Measurements from ENCODE around the gene SNX8. TPM values are rescaled to one million over a fixed set of nuclear protein-coding genes. Genes with fewer than 3 reads are reported as not detected.

The SNX8 gene
- total RNA-seq, 4 donors from 2014 or later, result 6.4 to 28.1 (median 24.8) TPM

- in situ Hi-C loops (cut with MboI; ENCODE audit: low sequenced_read_pairs in 4 of 4), result loop anchor here in 2 of 4 donors (25.0 kb wide), 2 partner anchors 558 to 633 kb away; partner anchors contain the start of gene ELFN1 (in 1 of the 2)
- no peak for ATAC-seq
- DNase-seq, result no peak
- intact Hi-C loops (cut with DNase I; ENCODE audit: low total_unique reads), result no loop called here
- Histone ChIP-seq H3K4me1 (peaks cover 14 to 20% of the 10 kb centered on the region in 2 donors), H3K27me3 (no peaks in the 10 kb centered on the region), H3K36me3 (peaks cover 0 to 49% of the 10 kb centered on the region in 2 donors), H3K9me3 (no peaks in the 10 kb centered on the region), H3K27ac (no peak overlapping the region), H3K4me3 (no peak overlapping the region)
- TF ChIP-seq POLR2A (IDR thresholded peaks at IDR 0.05), result no peak
These were observed 93.7 kb downstream of the SNX8 start for GRCh38 chr7:2220506-2220905.

- H3K4me3 ChIP-seq, result no peak overlapping the region
- intact Hi-C loops (cut with DNase I; ENCODE audit: low total_unique reads), result no loop called here
These were observed 94.2 kb downstream of the SNX8 start for GRCh38 chr7:2220030-2220429.

GRCh38 chr7:2219606-2220005, 94.6 kb downstream of the SNX8 start:
- Histone ChIP-seq H3K27me3 (no peaks in the 10 kb centered on the region), H3K9me3 (no peaks in the 10 kb centered on the region), H3K36me3 (peaks cover 0 to 54% of the 10 kb centered on the region in 2 donors), H3K27ac (no peak overlapping the region), H3K4me1 (peaks cover 12% of the 10 kb centered on the region in 2 donors), H3K4me3 (no peak overlapping the region)
- TF ChIP-seq POLR2A (IDR thresholded peaks at IDR 0.05), result no peak
- no peak for TF ChIP-seq CTCF (IDR thresholded peaks at IDR 0.05 in 4 of 5, conservative IDR thresholded peaks at IDR 0.05 in 1 of 5)
- intact Hi-C loops (cut with DNase I; ENCODE audit: low total_unique reads) (no loop called here), in situ Hi-C loops (cut with MboI; ENCODE audit: low sequenced_read_pairs in 4 of 4) (loop anchor here in 2 of 4 donors (25.0 kb wide), 2 partner anchors 557 to 632 kb away; partner anchors contain the start of gene ELFN1 (in 1 of the 2))
- ATAC-seq (no peak), DNase-seq (no peak)

More at GRCh38 chr7:2220030-2220429, 94.2 kb downstream of the SNX8 start:
- TF ChIP-seq CTCF (IDR thresholded peaks at IDR 0.05 in 4 of 5, conservative IDR thresholded peaks at IDR 0.05 in 1 of 5) (no peak), POLR2A (IDR thresholded peaks at IDR 0.05) (no peak)
- H3K9me3 ChIP-seq, result no peaks in the 10 kb centered on the region
- H3K27ac ChIP-seq, result no peak overlapping the region
- peaks cover 0 to 52% of the 10 kb centered on the region in 2 donors for H3K36me3 ChIP-seq
- ATAC-seq (no peak), DNase-seq (no peak)
- peaks cover 14 to 15% of the 10 kb centered on the region in 2 donors for H3K4me1 ChIP-seq
- no peaks in the 10 kb centered on the region for H3K27me3 ChIP-seq
- in situ Hi-C loops (cut with MboI; ENCODE audit: low sequenced_read_pairs in 4 of 4), result loop anchor here in 2 of 4 donors (25.0 kb wide), 2 partner anchors 558 to 633 kb away; partner anchors contain the start of gene ELFN1 (in 1 of the 2)

GRCh38 chr7:2219136-2219535, 95.1 kb downstream of the SNX8 start:
- peaks cover 0 to 59% of the 10 kb centered on the region in 2 donors for H3K36me3 ChIP-seq
- no peaks in the 10 kb centered on the region for H3K9me3 ChIP-seq
- H3K4me3 ChIP-seq, result no peak overlapping the region
- H3K27ac ChIP-seq, result no peak overlapping the region
- TF ChIP-seq POLR2A (IDR thresholded peaks at IDR 0.05) (no peak), CTCF (IDR thresholded peaks at IDR 0.05 in 4 of 5, conservative IDR thresholded peaks at IDR 0.05 in 1 of 5) (no peak)
- in situ Hi-C loops (cut with MboI; ENCODE audit: low sequenced_read_pairs in 4 of 4) (loop anchor here in 2 of 4 donors (25.0 kb wide), 2 partner anchors 557 to 632 kb away; partner anchors contain the start of gene ELFN1 (in 1 of the 2)), intact Hi-C loops (cut with DNase I; ENCODE audit: low total_unique reads) (no loop called here)
- no peaks in the 10 kb centered on the region for H3K27me3 ChIP-seq
- ATAC-seq (no peak), DNase-seq (no peak)
- H3K4me1 ChIP-seq, result peaks cover 7% of the 10 kb centered on the region in 2 donors

GRCh38 chr7:2218444-2218785, 95.8 kb downstream of the SNX8 start:
- DNase-seq, result no peak
- Histone ChIP-seq H3K4me1 (no peaks in the 10 kb centered on the region), H3K36me3 (peaks cover 0 to 66% of the 10 kb centered on the region in 2 donors), H3K4me3 (no peak overlapping the region), H3K27me3 (no peaks in the 10 kb centered on the region), H3K27ac (no peak overlapping the region), H3K9me3 (no peaks in the 10 kb centered on the region)
- TF ChIP-seq POLR2A (IDR thresholded peaks at IDR 0.05) (no peak), CTCF (IDR thresholded peaks at IDR 0.05 in 4 of 5, conservative IDR thresholded peaks at IDR 0.05 in 1 of 5) (no peak)
- ATAC-seq, result no peak
- in situ Hi-C loops (cut with MboI; ENCODE audit: low sequenced_read_pairs in 4 of 4), result loop anchor here in 2 of 4 donors (25.0 kb wide), 2 partner anchors 556 to 631 kb away; partner anchors contain the start of gene ELFN1 (in 1 of the 2)
- intact Hi-C loops (cut with DNase I; ENCODE audit: low total_unique reads), result no loop called here
